GM12878 (cell line): Measurements from ENCODE around the gene TSPAN11. TPM values are rescaled to one million over a fixed set of nuclear protein-coding genes. Genes with fewer than 3 reads are reported as not detected.

Source experiments
- ATAC-seq: fragments of 200-7000 bp; cut with Tn5 transposase; 3 replicates; pipeline ENCODE4 v1.9.1; 2020; ENCODE audit warnings: mild to moderate bottlenecking, moderate library complexity
- BruUV-seq: library from RNA; stranded (reverse); fragments of 400-500 nt; replicated peaks from 2 replicates; lab custom pipeline; 2021; lab: Mats Ljungman, UMichigan
- CTCF ChIA-PET: fragments of 300-600 bp; sonication (Branson Sonifier 250); formaldehyde crosslinking; extraction: SDS; loops from one replicate; lab custom pipeline; 2021; ENCODE audit warnings: inconsistent platforms; lab: Yijun Ruan, JAX
- POLR2A ChIA-PET: fragments of 350-600 bp; formaldehyde crosslinking; extraction: SDS; loops from one replicate; lab custom pipeline; 2021; ENCODE audit warnings: inconsistent platforms; lab: Charles Lee
- RAD21 ChIA-PET: fragments of 300-600 bp; sonication (Branson Sonifier 250); formaldehyde crosslinking; loops from one replicate; lab custom pipeline; 2023; ENCODE audit warnings: antibody characterized with exemption; ENCODE audit not compliant: unreplicated experiment; lab: Charles Lee
- SMC1A ChIA-PET: fragments of 300-600 bp; sonication (Branson Sonifier 250); formaldehyde crosslinking; loops from one replicate; lab custom pipeline; 2023; ENCODE audit not compliant: unreplicated experiment, uncharacterized antibody; lab: Charles Lee
- DNase-seq: peaks from one replicate; pipeline ENCODE4 v3.0.0-alpha.2; 2011; ENCODE audit warnings: low read depth, low spot score
- FAIRE-seq: peaks from 3 replicates; lab custom pipeline; 2011; peaks lifted over from hg19 to GRCh38; lab: Jason Lieb, UNC
- H2AFZ ChIP-seq: 2 replicates; pipeline ENCODE4 v1.6.0; 2011; ENCODE audit warnings: low read depth, low read length, control low read depth; ENCODE audit not compliant: control insufficient read depth
- H3K27ac ChIP-seq: 2 replicates; pipeline ENCODE4 v1.5.1; 2011; ENCODE audit warnings: control low read depth; ENCODE audit not compliant: control insufficient read depth, insufficient read depth
- H3K27me3 ChIP-seq, 2 experiments: replicated peaks in 1 of 2; 2 replicates each; pipeline versions ENCODE4 v1.6.0 to v1.6.1; 2011; ENCODE audit warnings: low read length in 1 of 2; ENCODE audit not compliant: control insufficient read depth in 2 of 2, insufficient read depth in 2 of 2
- H3K36me3 ChIP-seq, 2 experiments: 2 replicates each; pipeline ENCODE4 v1.5.1; 2011; ENCODE audit warnings: low read length in 1 of 2; ENCODE audit not compliant: control insufficient read depth in 2 of 2, insufficient read depth in 2 of 2
- H3K4me1 ChIP-seq: 2 replicates; pipeline ENCODE4 v1.6.1; 2011; ENCODE audit warnings: mild to moderate bottlenecking, low read length, moderate library complexity, mixed read lengths; ENCODE audit not compliant: control insufficient read depth, insufficient read depth
- H3K4me2 ChIP-seq: 2 replicates; pipeline ENCODE4 v1.6.0; 2011; ENCODE audit warnings: control low read depth; ENCODE audit not compliant: control insufficient read depth, insufficient read depth
- H3K4me3 ChIP-seq: fragments of 200-600 bp; sonication (generic); 2 replicates; pipeline ENCODE4 v1.5.1; 2016
- H3K79me2 ChIP-seq: 2 replicates; pipeline ENCODE4 v1.6.0; 2011; ENCODE audit warnings: low read length; ENCODE audit not compliant: control insufficient read depth, insufficient read depth
- H3K9ac ChIP-seq: 2 replicates; pipeline ENCODE4 v1.8.0; 2011; ENCODE audit warnings: low read length, control low read depth, mixed read lengths; ENCODE audit not compliant: control insufficient read depth, insufficient read depth
- H3K9me3 ChIP-seq: replicated peaks from 3 replicates; pipeline ENCODE4 v1.5.1; 2011; ENCODE audit warnings: mild to moderate bottlenecking, low read length; ENCODE audit not compliant: control insufficient read depth, insufficient read depth
- H4K20me1 ChIP-seq: 2 replicates; pipeline ENCODE4 v1.6.0; 2011; ENCODE audit not compliant: control insufficient read depth, insufficient read depth
- ASH2L ChIP-seq: fragments of 300-600, 200-600 bp; sonication (generic); IDR thresholded peaks from 2 replicates; pipeline ENCODE4 v1.6.1; 2017; ENCODE audit warnings: low read depth, mild to moderate bottlenecking, borderline replicate concordance
- BACH1 ChIP-seq: fragments of 450-650 bp; IDR thresholded peaks from 2 replicates; pipeline ENCODE4 v1.6.1; 2017; ENCODE audit warnings: mild to moderate bottlenecking, borderline replicate concordance
- CBFB ChIP-seq: IDR thresholded peaks from 2 replicates; pipeline ENCODE4 v1.6.1; 2016; ENCODE audit warnings: antibody characterized with exemption, low read depth
- CBX3 ChIP-seq: fragments of 200-600 bp; sonication (generic); IDR thresholded peaks from 2 replicates; pipeline ENCODE4 v1.6.1; 2016; ENCODE audit warnings: low read depth, borderline replicate concordance
- EZH2 ChIP-seq: IDR thresholded peaks from 2 replicates; pipeline ENCODE4 v1.6.1; 2012; ENCODE audit warnings: low read depth, mild to moderate bottlenecking, control low read depth, inconsistent platforms, low read length, borderline replicate concordance; ENCODE audit not compliant: control insufficient read depth
- FOXM1 ChIP-seq: IDR thresholded peaks from 2 replicates; pipeline ENCODE4 v1.6.1; 2012; ENCODE audit warnings: low read depth, mild to moderate bottlenecking, inconsistent platforms, low read length, moderate library complexity
- GABPA ChIP-seq: IDR thresholded peaks from 2 replicates; pipeline ENCODE4 v1.6.1; 2014; ENCODE audit warnings: antibody characterized with exemption, low read depth, mild to moderate bottlenecking, inconsistent platforms
- LARP7 ChIP-seq: fragments of 450-650 bp; IDR thresholded peaks from 2 replicates; pipeline ENCODE4 v1.6.1; 2017; ENCODE audit warnings: mild to moderate bottlenecking
- RAD21 ChIP-seq: IDR thresholded peaks from 2 replicates; pipeline ENCODE4 v1.6.1; 2011; ENCODE audit warnings: mild to moderate bottlenecking, low read depth, low read length, moderate library complexity; ENCODE audit not compliant: insufficient read depth
- RELA ChIP-seq: fragments of 450-650 bp; IDR thresholded peaks from 2 replicates; pipeline ENCODE4 v1.8.0; 2014; ENCODE audit warnings: borderline replicate concordance; ENCODE audit not compliant: partially characterized antibody
- SIX5 ChIP-seq: IDR thresholded peaks from 2 replicates; pipeline ENCODE4 v1.6.1; 2011; ENCODE audit warnings: mild to moderate bottlenecking, low read depth, low read length, moderate library complexity; ENCODE audit not compliant: severe bottlenecking
- TBL1XR1 ChIP-seq: IDR thresholded peaks from 2 replicates; pipeline ENCODE4 v1.6.1; 2012; ENCODE audit warnings: low read depth, low read length, improper control_type of control experiment
- WRNIP1 ChIP-seq: IDR thresholded peaks from 2 replicates; pipeline ENCODE4 v1.6.1; 2011; ENCODE audit warnings: low read depth, low read length, improper control_type of control experiment, borderline replicate concordance
- WGBS: methylation state at CpG from one replicate; pipeline ENCODE4 v1.1.6; 2016; ENCODE audit warnings: low lambda C conversion rate; ENCODE audit not compliant: insufficient replicate concordance, insufficient coverage; ENCODE audit errors: missing lambda C conversion rate; 5-methylcytosine and 5-hydroxymethylcytosine counted together
- in situ Hi-C: fragments of 300-500 bp; cut with MboI; formaldehyde crosslinking; loops from 9 replicates; pipeline ENCODE4 v1.14.3; 2018; ENCODE audit warnings: mixed read lengths
- intact Hi-C: fragments of 100-400 bp; cut with micrococcal nuclease; formaldehyde crosslinking; loops from one replicate; pipeline ENCODE4 v1.14.2; 2022; ENCODE audit not compliant: unreplicated experiment
- polyA plus RNA-seq, 11 experiments: library from polyadenylated mRNA; depleted of rRNA in 4 of 11; unstranded in 6 of 11; stranded (reverse) in 5 of 11; fragments of >200 nt; fragmentation: Nextera tagmentation in 4 of 11; fragmentation: Illumina TruSeq in 1 of 11; extraction: Ambion mirVana in 4 of 11; extraction: Trizol in 1 of 11; gene quantifications; 1 replicate in 1 of 11; 2 replicates in 10 of 11; pipeline versions ENCODE4 v1.2.1 to v1.2.3, GENCODE V29; 2011 to 2016; ENCODE audit warnings: inconsistent platforms in 2 of 11, missing spikeins in 2 of 11, low read depth in 1 of 11
- total RNA-seq, 4 experiments: library from RNA; depleted of rRNA in 3 of 4; stranded (reverse); fragments of >200 nt in 3 of 4; fragmentation: Illumina TruSeq in 1 of 4; extraction: Trizol in 1 of 4; gene quantifications; 2 replicates each; pipeline versions ENCODE4 v1.2.1 to v1.2.3, GENCODE V29; 2013 to 2021
- TF ChIP-seq, protein P1 (sequence below): fragments of 450-650 bp; IDR thresholded peaks from 2 replicates; pipeline ENCODE4 v1.6.1; 2018; ENCODE audit warnings: mild to moderate bottlenecking, low read depth, moderate library complexity; ENCODE audit not compliant: partially characterized antibody

Gene TSPAN11
- total and polyA plus RNA-seq, 10 of the 15 experiments (the other 5 are each of a cell fraction or from before 2014, with no cell fraction given): under 0.01 to 0.27 (median 0.04) TPM; not detected in 6

GRCh38 chr12:31017535-31017934 lies 91.0 kb downstream of the TSPAN11 start (continued):
- TF ChIP-seq EZH2 (no peak), ASH2L (no peak), WRNIP1 (no peak), CBFB (no peak), SIX5 (no peak), CBX3 (no peak), LARP7 (no peak), RAD21 (no peak), TBL1XR1 (no peak)

GRCh38 chr12:31018106-31018789 lies 91.7 kb downstream of the TSPAN11 start:
- FAIRE-seq (no peak), DNase-seq (no peak), ATAC-seq (no peak)
- Histone ChIP-seq H3K27me3 (peaks cover 0 to 2% of the 10 kb centered on the region in 2 experiments; a peak in 1 of 4 replicates), H3K4me2 (no peak overlapping the region), H3K4me3 (no peak overlapping the region), H3K36me3 (no peaks in the 10 kb centered on the region), H3K9ac (no peak overlapping the region), H3K79me2 (no peaks in the 10 kb centered on the region), H3K4me1 (no peaks in the 10 kb centered on the region), H3K27ac (no peak overlapping the region), H3K9me3 (no peaks in the 10 kb centered on the region), H4K20me1 (no peaks in the 10 kb centered on the region), H2AFZ (no peak overlapping the region)
- CTCF ChIA-PET: no interaction called here
- 18% methylated on average over 3 of the region's 3 CpGs for WGBS
- intact Hi-C loops (no loop called here), in situ Hi-C loops (no loop called here)
- POLR2A ChIA-PET: no interaction called here
- RAD21 ChIA-PET: no interaction called here
- SMC1A ChIA-PET: no interaction called here
- no peak for TF ChIP-seq FOXM1
- no peak for TF ChIP-seq BACH1
- no peak for TF ChIP-seq RELA
- TF ChIP-seq EZH2: no peak
- no peak for TF ChIP-seq GABPA
- TF ChIP-seq, protein P1, sequence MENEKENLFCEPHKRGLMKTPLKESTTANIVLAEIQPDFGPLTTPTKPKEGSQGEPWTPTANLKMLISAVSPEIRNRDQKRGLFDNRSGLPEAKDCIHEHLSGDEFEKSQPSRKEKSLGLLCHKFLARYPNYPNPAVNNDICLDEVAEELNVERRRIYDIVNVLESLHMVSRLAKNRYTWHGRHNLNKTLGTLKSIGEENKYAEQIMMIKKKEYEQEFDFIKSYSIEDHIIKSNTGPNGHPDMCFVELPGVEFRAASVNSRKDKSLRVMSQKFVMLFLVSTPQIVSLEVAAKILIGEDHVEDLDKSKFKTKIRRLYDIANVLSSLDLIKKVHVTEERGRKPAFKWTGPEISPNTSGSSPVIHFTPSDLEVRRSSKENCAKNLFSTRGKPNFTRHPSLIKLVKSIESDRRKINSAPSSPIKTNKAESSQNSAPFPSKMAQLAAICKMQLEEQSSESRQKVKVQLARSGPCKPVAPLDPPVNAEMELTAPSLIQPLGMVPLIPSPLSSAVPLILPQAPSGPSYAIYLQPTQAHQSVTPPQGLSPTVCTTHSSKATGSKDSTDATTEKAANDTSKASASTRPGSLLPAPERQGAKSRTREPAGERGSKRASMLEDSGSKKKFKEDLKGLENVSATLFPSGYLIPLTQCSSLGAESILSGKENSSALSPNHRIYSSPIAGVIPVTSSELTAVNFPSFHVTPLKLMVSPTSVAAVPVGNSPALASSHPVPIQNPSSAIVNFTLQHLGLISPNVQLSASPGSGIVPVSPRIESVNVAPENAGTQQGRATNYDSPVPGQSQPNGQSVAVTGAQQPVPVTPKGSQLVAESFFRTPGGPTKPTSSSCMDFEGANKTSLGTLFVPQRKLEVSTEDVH: no peak
- BruUV-seq: no TSS peak
